ENCODE measurements around the gene GAPDH. TPM values are rescaled to one million over a fixed set of nuclear protein-coding genes. Genes with fewer than 3 reads are reported as not detected.

The GAPDH gene
- polyA plus RNA-seq, 2 of the 4 experiments (the other 2 are of a cell fraction): 6,463 to 10,036 TPM

GRCh38 chr12:6535960-6536847, 1.9 kb downstream of the GAPDH start:
- POLR2A ChIA-PET: interaction anchor here (0.8 to 3.2 kb wide), 8 partner anchors 10 to 200 kb away, joined by 3 to 39 read pairs (median 10); partner anchors contain the start of genes MRPL51, NCAPD2, VAMP1 and ZNF384
- no peak for FAIRE-seq
- H3K9me3 ChIP-seq: no peaks in the 10 kb centered on the region
- H3K4me3 ChIP-seq: peak overlapping the region; percentile 97
- no peak for ATAC-seq
- H3K27ac ChIP-seq: peak overlapping the region; percentile 97 to 100
- CTCF ChIA-PET: interaction anchor here (0.8 to 25.9 kb wide), 11 partner anchors 11 to 213 kb away, joined by 3 to 491 read pairs (median 9); partner anchors contain the start of genes IFFO1, NOP2 and VAMP1
- peaks cover 66% of the 10 kb centered on the region for H3K4me1 ChIP-seq
- no peak for DNase-seq (ENCODE audit: low read depth in 1 of 2, low spot score in 1 of 2)
- H3K4me2 ChIP-seq: peak overlapping the region; percentile 87
- WGBS (ENCODE audit: missing lambda C conversion rate): 9% methylated on average over 10 of the region's 10 CpGs
- TF ChIP-seq POLR2AphosphoS2 (conservative IDR thresholded peaks at IDR 0.05; ENCODE audit: low read length) (0 out of 2 replicates have a peak, but pooled peaks have one; percentile 26), FOSB (CRISPR knock-in tag; IDR thresholded peaks at IDR 0.05) (peak; percentile 56; the same call in 1 of the 2 replicates), JUNB (IDR thresholded peaks at IDR 0.05) (no peak), SREBF2 (IDR thresholded peaks at IDR 0.05) (no peak), TP53 (CRISPR knock-in tag; IDR thresholded peaks at IDR 0.05) (peak; percentile 19; the same call in 1 of the 2 replicates), PBX3 (IDR thresholded peaks at IDR 0.05) (0 out of 2 replicates have a peak, but pooled peaks have one; percentile 24)

- ATAC-seq (no peak), DNase-seq (ENCODE audit: low read depth in 1 of 2, low spot score in 1 of 2) (peak in 1 of 2 experiments; percentile 37), FAIRE-seq (no peak)
- ChIA-PET POLR2A (interaction anchor here (0.7 to 3.5 kb wide), 7 partner anchors 44 to 214 kb away, joined by 3 to 39 read pairs (median 4); partner anchors contain the start of genes COPS7A, MRPL51, NCAPD2 and VAMP1), CTCF (interaction anchor here (0.6 to 25.9 kb wide), 42 partner anchors 8 to 245 kb away, joined by 3 to 491 read pairs (median 4); partner anchors contain the start of genes IFFO1, MRPL51, NOP2 and VAMP1)
- peak overlapping the region; percentile 87 for H3K4me2 ChIP-seq
- peak overlapping the region; percentile 97 for H3K4me3 ChIP-seq
- peaks cover 60% of the 10 kb centered on the region for H3K4me1 ChIP-seq
- H3K9me3 ChIP-seq: no peaks in the 10 kb centered on the region
- H3K27ac ChIP-seq: peak overlapping the region; percentile 97 to 100
- WGBS (ENCODE audit: missing lambda C conversion rate): 30% methylated on average over 18 of the region's 19 CpGs
- TF ChIP-seq ESRRA (IDR thresholded peaks at IDR 0.05; ENCODE audit: borderline replicate concordance, low read length): no peak
- no peak for TF ChIP-seq CBX8 (IDR thresholded peaks at IDR 0.05)
- no peak for TF ChIP-seq CEBPB (IDR thresholded peaks at IDR 0.05)
- no peak for TF ChIP-seq KDM5A (IDR thresholded peaks at IDR 0.05)
- no peak for TF ChIP-seq HOXB5 (CRISPR knock-in tag; IDR thresholded peaks at IDR 0.05)
- no peak for TF ChIP-seq CHD4 (IDR thresholded peaks at IDR 0.05; ENCODE audit: borderline replicate concordance)
- TF ChIP-seq JUNB (IDR thresholded peaks at IDR 0.05): no peak
- no peak for TF ChIP-seq NR3C1 (IDR thresholded peaks at IDR 0.05)
- no peak for TF ChIP-seq HOXA7 (CRISPR knock-in tag; IDR thresholded peaks at IDR 0.05)
- TF ChIP-seq SREBF2 (IDR thresholded peaks at IDR 0.05): no peak
- peak; percentile 8; the same call in 1 of the 2 replicates for TF ChIP-seq GATA3 (IDR thresholded peaks at IDR 0.05; ENCODE audit: borderline replicate concordance)
- TF ChIP-seq SMC3 (IDR thresholded peaks at IDR 0.05): no peak
- TF ChIP-seq HES2 (IDR thresholded peaks at IDR 0.05): no peak
- no peak for TF ChIP-seq MAZ (IDR thresholded peaks at IDR 0.05; ENCODE audit: borderline replicate concordance, low read depth, low read length)
- no peak for TF ChIP-seq ZSCAN20 (CRISPR knock-in tag; IDR thresholded peaks at IDR 0.05)
- TF ChIP-seq USF2 (IDR thresholded peaks at IDR 0.05): no peak
- TF ChIP-seq HEYL (CRISPR knock-in tag; IDR thresholded peaks at IDR 0.05): no peak
- no peak for TF ChIP-seq RFX5 (IDR thresholded peaks at IDR 0.05)
- peak in 1 of 2 experiments; percentile 9; a peak in 1 of 5 replicates for TF ChIP-seq EP300 (IDR thresholded peaks at IDR 0.05)
- no peak for TF ChIP-seq POLR2A (IDR thresholded peaks at IDR 0.05; ENCODE audit: low read length)
- no peak for TF ChIP-seq FOSB (CRISPR knock-in tag; IDR thresholded peaks at IDR 0.05)
- no peak for TF ChIP-seq TP53 (CRISPR knock-in tag; IDR thresholded peaks at IDR 0.05)
- no peak for TF ChIP-seq E2F6 (IDR thresholded peaks at IDR 0.05; ENCODE audit: borderline replicate concordance, low read depth)
- TF ChIP-seq PBX3 (IDR thresholded peaks at IDR 0.05): peak; percentile 8; the same call in 1 of the 2 replicates
- no peak for TF ChIP-seq FOXS1 (CRISPR knock-in tag; IDR thresholded peaks at IDR 0.05)
- 0 out of 5 replicates have a peak, but pooled peaks of 1 of the 2 experiments have one; percentile 7 for TF ChIP-seq JUN (IDR thresholded peaks at IDR 0.05)
- no peak for TF ChIP-seq CHD2 (IDR thresholded peaks at IDR 0.05; ENCODE audit: low read length, partially characterized antibody)
- TF ChIP-seq ELK1 (IDR thresholded peaks at IDR 0.05; ENCODE audit: low read depth, low read length): no peak
- TF ChIP-seq NFE2L2 (conservative IDR thresholded peaks at IDR 0.05; ENCODE audit: low read length): no peak
Measured at GRCh38 chr12:6536894-6537579, 2.7 kb downstream of the GAPDH start.

Data from A549 (cell line).